Fibroblast of pulmonary artery (primary cell): Measurements from ENCODE around the gene TCERG1L.
"Not testable (repeated sequence)": the region's sequence is repeated elsewhere in the genome, so short reads cannot be mapped to it uniquely, and the experiment has no call there.

ENCODE experiments used
- DNase-seq: peaks from one replicate; pipeline ENCODE4 v3.0.0-alpha.2; 2010; ENCODE audit warnings: low read depth
- H3K4me3 ChIP-seq: replicated peaks from 2 replicates; pipeline ENCODE4 v1.5.1; 2011; ENCODE audit warnings: low read depth, mild to moderate bottlenecking, control low read depth, low read length, moderate library complexity
- TF ChIP-seq, protein P1 (sequence below): IDR thresholded peaks from 2 replicates; pipeline ENCODE4 v1.5.1; 2011; ENCODE audit warnings: mild to moderate bottlenecking, control low read depth, low read length, inconsistent platforms; ENCODE audit errors: missing control alignments

Gene TCERG1L

GRCh38 chr10:131141645-131142516 lies 169.6 kb downstream of the TCERG1L start:
- DNase-seq: no peak
- TF ChIP-seq, protein P1, sequence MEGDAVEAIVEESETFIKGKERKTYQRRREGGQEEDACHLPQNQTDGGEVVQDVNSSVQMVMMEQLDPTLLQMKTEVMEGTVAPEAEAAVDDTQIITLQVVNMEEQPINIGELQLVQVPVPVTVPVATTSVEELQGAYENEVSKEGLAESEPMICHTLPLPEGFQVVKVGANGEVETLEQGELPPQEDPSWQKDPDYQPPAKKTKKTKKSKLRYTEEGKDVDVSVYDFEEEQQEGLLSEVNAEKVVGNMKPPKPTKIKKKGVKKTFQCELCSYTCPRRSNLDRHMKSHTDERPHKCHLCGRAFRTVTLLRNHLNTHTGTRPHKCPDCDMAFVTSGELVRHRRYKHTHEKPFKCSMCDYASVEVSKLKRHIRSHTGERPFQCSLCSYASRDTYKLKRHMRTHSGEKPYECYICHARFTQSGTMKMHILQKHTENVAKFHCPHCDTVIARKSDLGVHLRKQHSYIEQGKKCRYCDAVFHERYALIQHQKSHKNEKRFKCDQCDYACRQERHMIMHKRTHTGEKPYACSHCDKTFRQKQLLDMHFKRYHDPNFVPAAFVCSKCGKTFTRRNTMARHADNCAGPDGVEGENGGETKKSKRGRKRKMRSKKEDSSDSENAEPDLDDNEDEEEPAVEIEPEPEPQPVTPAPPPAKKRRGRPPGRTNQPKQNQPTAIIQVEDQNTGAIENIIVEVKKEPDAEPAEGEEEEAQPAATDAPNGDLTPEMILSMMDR: no peak

DNA sequence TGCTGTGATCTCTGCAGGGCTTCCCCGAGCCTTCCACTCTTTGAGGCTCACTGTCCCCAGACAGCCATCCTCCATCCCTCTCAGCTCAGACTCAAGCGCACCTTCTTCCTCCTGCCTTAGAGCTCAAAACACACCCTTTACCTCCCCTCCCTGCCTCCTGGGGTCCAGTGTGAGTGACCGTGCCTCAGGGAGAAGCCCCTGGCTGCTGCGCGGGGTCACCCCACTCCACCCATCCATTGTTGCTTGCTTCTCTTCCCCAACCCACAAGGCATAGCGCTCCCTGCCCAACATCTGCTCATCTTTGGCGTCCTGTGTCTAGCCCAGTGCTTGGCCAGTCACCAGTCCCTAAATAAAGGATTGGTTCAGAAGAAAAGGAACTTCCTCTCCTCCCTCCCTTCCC lies 170.3 kb downstream of the TCERG1L start:
- no peak for DNase-seq
- TF ChIP-seq, protein P1: no peak
- H3K4me3 ChIP-seq: no peak overlapping the region

More at GRCh38 chr10:131141645-131142516, 169.6 kb downstream of the TCERG1L start:
- no peak overlapping the region for H3K4me3 ChIP-seq

- H3K4me3 ChIP-seq: no peak overlapping the region
- TF ChIP-seq, protein P1: no peak
These were observed 170.9 kb downstream of the TCERG1L start for GRCh38 chr10:131140606-131141005.

GRCh38 chr10:131137223-131137622 lies 174.3 kb downstream of the TCERG1L start:
- H3K4me3 ChIP-seq: no peak overlapping the region
- DNase-seq: no peak
- TF ChIP-seq, protein P1: no peak

More at GRCh38 chr10:131140606-131141005, 170.9 kb downstream of the TCERG1L start:
- no peak for DNase-seq

DNA sequence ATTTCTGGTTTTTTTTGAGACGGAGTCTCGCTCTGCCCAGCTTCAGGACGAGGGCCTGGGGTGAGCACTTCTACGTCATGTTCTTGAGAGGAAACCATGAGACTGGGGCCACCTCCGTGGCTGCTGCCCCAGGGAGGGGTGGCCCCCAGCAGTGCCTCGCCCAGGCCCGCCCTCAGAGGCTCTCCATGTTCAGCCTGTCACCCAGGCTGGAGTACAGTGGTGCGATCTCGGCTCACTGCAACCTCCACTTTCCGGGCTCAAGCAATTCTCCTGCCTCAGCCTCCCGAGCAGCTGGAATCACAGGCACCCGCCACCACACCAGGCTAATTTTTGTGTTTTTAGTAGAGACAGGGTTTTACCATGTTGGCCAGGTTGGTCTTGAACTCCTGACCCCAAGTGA lies 175.2 kb downstream of the TCERG1L start:
- not testable (repeated sequence) for H3K4me3 ChIP-seq

DNA sequence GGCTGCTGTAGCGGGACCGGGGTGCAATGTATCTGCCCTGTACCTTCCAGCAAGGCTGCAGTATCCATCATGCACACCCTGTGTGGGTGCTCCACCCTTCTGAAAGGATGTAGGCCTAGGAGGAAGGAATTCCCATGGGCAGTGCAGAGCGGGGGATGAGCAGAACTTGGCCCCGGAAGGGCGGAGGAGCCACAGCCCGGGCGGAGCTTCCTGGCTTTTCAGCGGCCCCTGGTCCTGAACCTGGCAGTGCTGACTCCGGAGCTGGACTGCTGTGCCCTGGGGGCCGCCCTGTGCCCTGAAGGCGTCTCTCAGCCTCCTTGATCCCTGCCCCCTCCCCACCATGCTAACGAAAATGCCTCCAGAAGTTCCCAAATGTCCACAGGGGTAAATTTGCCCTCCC lies 175.8 kb downstream of the TCERG1L start:
- no peak overlapping the region for H3K4me3 ChIP-seq
- TF ChIP-seq, protein P1: no peak
- no peak for DNase-seq

More for the DNA sequence above, 175.2 kb downstream of the TCERG1L start:
- not testable (repeated sequence) for DNase-seq

- TF ChIP-seq, protein P1: no peak
- H3K4me3 ChIP-seq: no peak overlapping the region
- DNase-seq: no peak
These were observed 176.9 kb downstream of the TCERG1L start for GRCh38 chr10:131134651-131135050.
